Mucosa of stomach (tissue), 1 donor: Measurements from ENCODE around the gene CERK.

Source experiments
- H3K27me3 ChIP-seq: one replicate; pipeline ENCODE4 v1.7.0; 2013; ENCODE audit warnings: mild to moderate bottlenecking, low read length; ENCODE audit not compliant: control insufficient read depth, insufficient read depth
- H3K36me3 ChIP-seq: one replicate; pipeline ENCODE4 v1.7.0; 2013; ENCODE audit warnings: low read length; ENCODE audit not compliant: control insufficient read depth, insufficient read depth
- H3K4me1 ChIP-seq: one replicate; pipeline ENCODE4 v1.7.0; 2013; ENCODE audit warnings: mild to moderate bottlenecking, low read length; ENCODE audit not compliant: control insufficient read depth, insufficient read depth
- H3K4me3 ChIP-seq: one replicate; pipeline ENCODE4 v1.7.0; 2013; ENCODE audit warnings: low read length
- H3K9ac ChIP-seq: one replicate; pipeline ENCODE4 v1.7.0; 2013; ENCODE audit warnings: mild to moderate bottlenecking, low read length, moderate library complexity
- H3K9me3 ChIP-seq: one replicate; pipeline ENCODE4 v1.7.0; 2013; ENCODE audit warnings: mild to moderate bottlenecking, low read length, moderate library complexity; ENCODE audit not compliant: control insufficient read depth
- donor health status: Pancreatic carcinoma.

Gene CERK

GRCh38 chr22:46675479-46675878 lies 62.6 kb downstream of the CERK start:
- no peak overlapping the region for H3K9ac ChIP-seq
- H3K36me3 ChIP-seq: peaks cover 3% of the 10 kb centered on the region
- no peaks in the 10 kb centered on the region for H3K27me3 ChIP-seq
- H3K4me3 ChIP-seq: no peak overlapping the region
- H3K9me3 ChIP-seq: no peaks in the 10 kb centered on the region
- no peaks in the 10 kb centered on the region for H3K4me1 ChIP-seq

GRCh38 chr22:46674906-46675305 lies 63.1 kb downstream of the CERK start:
- H3K4me3 ChIP-seq: no peak overlapping the region

GRCh38 chr22:46674367-46674781 lies 63.7 kb downstream of the CERK start:
- Histone ChIP-seq H3K4me3 (no peak overlapping the region), H3K4me1 (no peaks in the 10 kb centered on the region), H3K27me3 (no peaks in the 10 kb centered on the region), H3K9me3 (no peaks in the 10 kb centered on the region), H3K9ac (no peak overlapping the region), H3K36me3 (peaks cover 3% of the 10 kb centered on the region)

More at GRCh38 chr22:46674906-46675305, 63.1 kb downstream of the CERK start:
- no peaks in the 10 kb centered on the region for H3K4me1 ChIP-seq
- H3K36me3 ChIP-seq: peaks cover 3% of the 10 kb centered on the region
- no peaks in the 10 kb centered on the region for H3K27me3 ChIP-seq
- H3K9ac ChIP-seq: no peak overlapping the region
- no peaks in the 10 kb centered on the region for H3K9me3 ChIP-seq

GRCh38 chr22:46673662-46674236 lies 64.3 kb downstream of the CERK start:
- H3K27me3 ChIP-seq: no peaks in the 10 kb centered on the region
- no peak overlapping the region for H3K4me3 ChIP-seq
- H3K9me3 ChIP-seq: no peaks in the 10 kb centered on the region
- no peaks in the 10 kb centered on the region for H3K4me1 ChIP-seq
- H3K9ac ChIP-seq: no peak overlapping the region
- H3K36me3 ChIP-seq: peaks cover under 1% of the 10 kb centered on the region

- H3K9me3 ChIP-seq: no peaks in the 10 kb centered on the region
- no peaks in the 10 kb centered on the region for H3K36me3 ChIP-seq
- no peak overlapping the region for H3K4me3 ChIP-seq
- H3K27me3 ChIP-seq: no peaks in the 10 kb centered on the region
- H3K4me1 ChIP-seq: no peaks in the 10 kb centered on the region
- H3K9ac ChIP-seq: no peak overlapping the region
Observed at GRCh38 chr22:46673205-46673604, 64.8 kb downstream of the CERK start.

GRCh38 chr22:46672731-46673130 lies 65.3 kb downstream of the CERK start:
- Histone ChIP-seq H3K9me3 (no peaks in the 10 kb centered on the region), H3K4me1 (no peaks in the 10 kb centered on the region), H3K36me3 (no peaks in the 10 kb centered on the region), H3K9ac (no peak overlapping the region), H3K27me3 (no peaks in the 10 kb centered on the region), H3K4me3 (no peak overlapping the region)

- no peak overlapping the region for H3K4me3 ChIP-seq
- no peaks in the 10 kb centered on the region for H3K27me3 ChIP-seq
- no peaks in the 10 kb centered on the region for H3K9me3 ChIP-seq
- no peaks in the 10 kb centered on the region for H3K4me1 ChIP-seq
- no peak overlapping the region for H3K9ac ChIP-seq
- peaks cover 7% of the 10 kb centered on the region for H3K36me3 ChIP-seq
Observed at GRCh38 chr22:46671824-46672432, 66.1 kb downstream of the CERK start.

GRCh38 chr22:46669201-46669600 lies 68.9 kb downstream of the CERK start:
- Histone ChIP-seq H3K27me3 (no peaks in the 10 kb centered on the region), H3K9ac (no peak overlapping the region), H3K9me3 (no peaks in the 10 kb centered on the region), H3K36me3 (peaks cover 8% of the 10 kb centered on the region), H3K4me3 (no peak overlapping the region), H3K4me1 (no peaks in the 10 kb centered on the region)

GRCh38 chr22:46668116-46668515 lies 69.9 kb downstream of the CERK start:
- Histone ChIP-seq H3K4me3 (no peak overlapping the region), H3K27me3 (no peaks in the 10 kb centered on the region), H3K4me1 (no peaks in the 10 kb centered on the region), H3K9ac (no peak overlapping the region), H3K36me3 (peaks cover 8% of the 10 kb centered on the region), H3K9me3 (no peaks in the 10 kb centered on the region)

- H3K27me3 ChIP-seq: no peaks in the 10 kb centered on the region
- H3K4me1 ChIP-seq: no peaks in the 10 kb centered on the region
- no peak overlapping the region for H3K9ac ChIP-seq
- H3K4me3 ChIP-seq: no peak overlapping the region
- H3K9me3 ChIP-seq: no peaks in the 10 kb centered on the region
- H3K36me3 ChIP-seq: peaks cover 8% of the 10 kb centered on the region
Observed at GRCh38 chr22:46667245-46667623, 70.8 kb downstream of the CERK start.

- H3K36me3 ChIP-seq: peaks cover 8% of the 10 kb centered on the region
- no peaks in the 10 kb centered on the region for H3K27me3 ChIP-seq
- no peak overlapping the region for H3K9ac ChIP-seq
- no peak overlapping the region for H3K4me3 ChIP-seq
- no peaks in the 10 kb centered on the region for H3K9me3 ChIP-seq
- peaks cover 3% of the 10 kb centered on the region for H3K4me1 ChIP-seq
Observed at GRCh38 chr22:46666577-46667244, 71.3 kb downstream of the CERK start.

GRCh38 chr22:46665751-46666280 lies 72.2 kb downstream of the CERK start:
- H3K36me3 ChIP-seq: peaks cover 8% of the 10 kb centered on the region
- no peak overlapping the region for H3K9ac ChIP-seq
- no peaks in the 10 kb centered on the region for H3K9me3 ChIP-seq
- H3K27me3 ChIP-seq: no peaks in the 10 kb centered on the region
- peaks cover 12% of the 10 kb centered on the region for H3K4me1 ChIP-seq
- H3K4me3 ChIP-seq: no peak overlapping the region
